Thyroid gland (tissue), 4 donors: ENCODE results near the gene ASAP2. TPM values are rescaled to one million over a fixed set of nuclear protein-coding genes. Genes with fewer than 3 reads are reported as not detected.

Experiments used
- DNase-seq, 2 donors: peaks; one replicate each; pipeline ENCODE4 v3.0.0-alpha.2; 2019
- H3K27ac ChIP-seq, 3 donors: fragments of 200-600 bp; sonication (generic); 1 replicate in 2 of 3; 2 replicates in 1 of 3; pipeline ENCODE4 v1.5.1; 2016 to 2019; ENCODE audit warnings: mild to moderate bottlenecking in 1 of 3, moderate library complexity in 1 of 3
- H3K27me3 ChIP-seq: fragments of 200-600 bp; sonication (generic); one replicate; pipeline ENCODE4 v1.5.1; 2019
- H3K36me3 ChIP-seq, 2 donors: fragments of 200-600 bp; sonication (generic); one replicate each; pipeline ENCODE4 v1.5.1; 2016 to 2019
- H3K4me1 ChIP-seq, 2 donors: fragments of 200-600 bp; sonication (generic); one replicate each; pipeline ENCODE4 v1.5.1; 2017 to 2019
- H3K4me3 ChIP-seq, 3 donors: fragments of 200-600 bp; sonication (generic); replicated peaks in 1 of 3; 1 replicate in 2 of 3; 2 replicates in 1 of 3; pipeline ENCODE4 v1.5.1; 2016; ENCODE audit warnings: mild to moderate bottlenecking in 1 of 3
- H3K9me3 ChIP-seq: fragments of 200-600 bp; sonication (generic); one replicate; pipeline ENCODE4 v1.5.1; 2017
- CTCF ChIP-seq, 6 experiments: fragments of 200-600 bp in 3 of 6; fragments of 450-650 bp in 3 of 6; sonication (generic) in 3 of 6; IDR thresholded peaks; one replicate each; pipeline ENCODE4 v1.5.1; 2016 to 2019; ENCODE audit warnings: antibody characterized with exemption in 6 of 6, mild to moderate bottlenecking in 2 of 6, inconsistent platforms in 1 of 6, moderate library complexity in 1 of 6
- POLR2A ChIP-seq, 2 donors: fragments of 450-650 bp; IDR thresholded peaks; one replicate each; pipeline ENCODE4 v1.6.1; 2017; ENCODE audit warnings: antibody characterized with exemption in 2 of 2, mild to moderate bottlenecking in 2 of 2, moderate library complexity in 1 of 2
- WGBS, 2 donors: methylation state at CpG; one replicate each; pipeline ENCODE4 v1.1.5; 2017; 5-methylcytosine and 5-hydroxymethylcytosine counted together
- intact Hi-C: fragments of 100-400 bp; cut with DNase I; formaldehyde crosslinking; loops from one replicate; pipeline ENCODE4 v1.15.1; 2023
- total RNA-seq, 4 donors: library from RNA; depleted of rRNA; stranded (reverse); fragments of >200 nt; gene quantifications; one replicate each; pipeline ENCODE4 v1.2.3, GENCODE V29; 2016

Gene ASAP2
- total RNA-seq, 4 donors from 2014 or later, result 40.3 to 55.3 (median 47.3) TPM

GRCh38 chr2:9287400-9288045 lies 80.9 kb downstream of the ASAP2 start:
- no peak overlapping the region for H3K27ac ChIP-seq
- WGBS, 2 donors, result 89 to 92% methylated on average over 15 of the region's 15 CpGs
- no peak for TF ChIP-seq CTCF (IDR thresholded peaks at IDR 0.05)
- TF ChIP-seq POLR2A (IDR thresholded peaks at IDR 0.05), result no peak
- intact Hi-C loops, result no loop called here
- no peak overlapping the region for H3K4me3 ChIP-seq
- no peaks in the 10 kb centered on the region for H3K27me3 ChIP-seq
- peaks cover 0 to 11% of the 10 kb centered on the region in 2 donors for H3K4me1 ChIP-seq
- H3K36me3 ChIP-seq, result no peaks in the 10 kb centered on the region
- no peaks in the 10 kb centered on the region for H3K9me3 ChIP-seq
- no peak for DNase-seq

- no peaks in the 10 kb centered on the region for H3K27me3 ChIP-seq
- H3K9me3 ChIP-seq, result no peaks in the 10 kb centered on the region
- peaks cover 0 to 7% of the 10 kb centered on the region in 2 donors for H3K4me1 ChIP-seq
- no peak overlapping the region for H3K27ac ChIP-seq
- H3K4me3 ChIP-seq, result no peak overlapping the region
- WGBS, 2 donors, result 88 to 93% methylated on average over 7 of the region's 7 CpGs
- no peak for TF ChIP-seq CTCF (IDR thresholded peaks at IDR 0.05)
- no peaks in the 10 kb centered on the region for H3K36me3 ChIP-seq
- no peak for DNase-seq
- intact Hi-C loops, result no loop called here
These were observed 81.6 kb downstream of the ASAP2 start for GRCh38 chr2:9288233-9288632.

DNA sequence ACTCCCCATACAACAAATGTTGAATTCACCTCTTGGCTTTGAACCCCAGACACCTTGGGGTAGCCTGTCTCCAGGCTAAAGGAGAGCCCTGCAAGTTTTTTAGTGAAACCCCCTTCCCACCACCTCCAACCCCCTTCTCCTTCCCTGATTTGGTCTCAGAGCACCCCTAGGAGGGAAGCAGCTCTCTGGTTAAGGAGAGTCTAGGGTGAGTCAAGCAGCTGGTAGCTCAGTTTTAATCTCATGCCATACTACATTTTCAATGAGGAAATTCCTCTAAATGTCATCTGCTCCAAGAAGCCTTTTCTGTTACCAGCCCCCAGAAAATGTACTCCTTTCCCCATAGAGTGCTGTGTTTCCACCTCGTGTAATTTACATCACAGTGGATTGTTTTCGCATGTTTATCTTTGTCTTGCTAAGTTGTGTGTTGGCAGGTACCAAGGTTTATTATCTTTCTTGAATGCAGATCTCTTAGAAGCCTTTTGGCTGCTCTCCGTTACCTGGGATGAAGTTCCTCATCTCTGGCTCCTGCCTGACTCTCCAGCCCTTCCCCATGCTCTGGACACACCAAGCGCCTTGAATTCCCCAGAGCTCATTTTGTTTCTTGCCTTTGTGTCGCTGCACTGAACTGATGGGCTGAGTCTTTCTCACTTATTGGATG lies 82.2 kb downstream of the ASAP2 start:
- peaks cover 0 to 12% of the 10 kb centered on the region in 2 donors for H3K4me1 ChIP-seq
- no peak overlapping the region for H3K27ac ChIP-seq
- WGBS, 2 donors, result 88 to 94% methylated on average over 5 of the region's 5 CpGs
- no peaks in the 10 kb centered on the region for H3K27me3 ChIP-seq
- H3K9me3 ChIP-seq, result no peaks in the 10 kb centered on the region
- no peak for TF ChIP-seq CTCF (IDR thresholded peaks at IDR 0.05)
- TF ChIP-seq POLR2A (IDR thresholded peaks at IDR 0.05), result no peak
- no peaks in the 10 kb centered on the region for H3K36me3 ChIP-seq
- intact Hi-C loops, result no loop called here
- DNase-seq, result no peak
- no peak overlapping the region for H3K4me3 ChIP-seq

GRCh38 chr2:9291331-9291730 lies 84.7 kb downstream of the ASAP2 start:
- no peak overlapping the region for H3K4me3 ChIP-seq
- TF ChIP-seq CTCF (IDR thresholded peaks at IDR 0.05) (no peak), POLR2A (IDR thresholded peaks at IDR 0.05) (no peak)
- no peak overlapping the region for H3K27ac ChIP-seq
- H3K4me1 ChIP-seq, result peaks cover 0 to 12% of the 10 kb centered on the region in 2 donors
- DNase-seq, result no peak
- H3K36me3 ChIP-seq, result no peaks in the 10 kb centered on the region
- WGBS, 2 donors, result 93 to 96% methylated on average over 12 of the region's 12 CpGs
- intact Hi-C loops, result no loop called here
- H3K9me3 ChIP-seq, result no peaks in the 10 kb centered on the region
- H3K27me3 ChIP-seq, result no peaks in the 10 kb centered on the region

DNA sequence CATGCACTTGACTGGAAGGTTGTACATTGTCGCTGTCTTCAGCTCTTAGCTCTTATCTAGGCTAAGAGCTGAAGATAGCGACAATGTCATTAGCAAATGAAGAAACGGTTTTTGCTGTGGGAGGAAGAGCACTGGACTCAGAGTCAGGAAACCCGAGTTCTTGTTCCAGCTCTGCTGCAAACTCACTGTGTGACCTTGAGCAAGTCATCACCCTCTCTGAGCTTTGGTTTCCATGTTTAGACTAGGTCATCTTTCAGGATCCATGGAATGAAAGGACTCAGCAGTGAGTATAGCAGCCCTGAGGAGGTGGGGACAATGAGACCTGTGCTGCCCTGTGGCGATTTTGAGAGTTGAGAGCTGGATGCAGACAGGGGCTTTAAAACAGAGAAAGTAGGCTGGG lies 85.3 kb downstream of the ASAP2 start:
- 94 to 98% methylated on average over 5 of the region's 5 CpGs for WGBS, 2 donors
- Histone ChIP-seq H3K4me1 (peaks cover 0 to 12% of the 10 kb centered on the region in 2 donors), H3K9me3 (no peaks in the 10 kb centered on the region), H3K27me3 (no peaks in the 10 kb centered on the region), H3K36me3 (no peaks in the 10 kb centered on the region), H3K27ac (no peak overlapping the region), H3K4me3 (no peak overlapping the region)
- intact Hi-C loops, result no loop called here
- TF ChIP-seq POLR2A (IDR thresholded peaks at IDR 0.05) (no peak), CTCF (IDR thresholded peaks at IDR 0.05) (no peak)
- DNase-seq, result no peak
